Retinal pigment epithelial cell (primary cell): Measurements from ENCODE around the gene GMDS.

ENCODE experiments used
- DNase-seq: peaks from one replicate; pipeline ENCODE4 v3.0.0-alpha.2; 2010; ENCODE audit warnings: low read depth
- H3K4me3 ChIP-seq: 2 replicates; pipeline ENCODE4 v1.5.1; 2011; ENCODE audit warnings: mild to moderate bottlenecking, low read length, control low read depth, moderate library complexity
- TF ChIP-seq, protein P1 (sequence below): conservative IDR thresholded peaks from 2 replicates; pipeline ENCODE4 v1.5.1; 2011; ENCODE audit warnings: low read depth, low read length, control low read depth, inconsistent platforms

The GMDS gene

GRCh38 chr6:2196079-2196679 is 49.2 kb downstream of the GMDS start:
- DNase-seq: peak; percentile 19

DNA sequence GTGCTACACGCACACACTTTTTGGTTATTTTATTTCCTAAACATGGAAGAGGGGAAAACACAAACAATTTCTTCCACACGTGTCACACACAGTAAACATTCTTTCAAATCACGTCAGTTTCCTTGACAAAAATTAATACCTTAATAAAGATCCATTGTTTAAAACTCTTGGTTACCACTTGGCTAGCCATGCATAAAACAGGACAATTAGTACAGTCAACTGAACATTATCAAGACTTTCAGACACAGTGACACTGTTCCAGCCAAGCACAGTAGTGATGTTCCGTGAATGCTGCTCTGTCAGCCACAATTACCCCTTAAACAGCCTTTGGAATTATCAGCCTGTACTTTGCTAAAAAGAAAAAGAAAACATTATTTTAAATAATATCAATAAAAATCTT is 50.8 kb downstream of the GMDS start:
- TF ChIP-seq, protein P1, sequence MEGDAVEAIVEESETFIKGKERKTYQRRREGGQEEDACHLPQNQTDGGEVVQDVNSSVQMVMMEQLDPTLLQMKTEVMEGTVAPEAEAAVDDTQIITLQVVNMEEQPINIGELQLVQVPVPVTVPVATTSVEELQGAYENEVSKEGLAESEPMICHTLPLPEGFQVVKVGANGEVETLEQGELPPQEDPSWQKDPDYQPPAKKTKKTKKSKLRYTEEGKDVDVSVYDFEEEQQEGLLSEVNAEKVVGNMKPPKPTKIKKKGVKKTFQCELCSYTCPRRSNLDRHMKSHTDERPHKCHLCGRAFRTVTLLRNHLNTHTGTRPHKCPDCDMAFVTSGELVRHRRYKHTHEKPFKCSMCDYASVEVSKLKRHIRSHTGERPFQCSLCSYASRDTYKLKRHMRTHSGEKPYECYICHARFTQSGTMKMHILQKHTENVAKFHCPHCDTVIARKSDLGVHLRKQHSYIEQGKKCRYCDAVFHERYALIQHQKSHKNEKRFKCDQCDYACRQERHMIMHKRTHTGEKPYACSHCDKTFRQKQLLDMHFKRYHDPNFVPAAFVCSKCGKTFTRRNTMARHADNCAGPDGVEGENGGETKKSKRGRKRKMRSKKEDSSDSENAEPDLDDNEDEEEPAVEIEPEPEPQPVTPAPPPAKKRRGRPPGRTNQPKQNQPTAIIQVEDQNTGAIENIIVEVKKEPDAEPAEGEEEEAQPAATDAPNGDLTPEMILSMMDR: no peak
- no peak for DNase-seq

More at GRCh38 chr6:2196079-2196679, 49.2 kb downstream of the GMDS start:
- no peak overlapping the region for H3K4me3 ChIP-seq
- TF ChIP-seq, protein P1: peak; percentile 77

DNA sequence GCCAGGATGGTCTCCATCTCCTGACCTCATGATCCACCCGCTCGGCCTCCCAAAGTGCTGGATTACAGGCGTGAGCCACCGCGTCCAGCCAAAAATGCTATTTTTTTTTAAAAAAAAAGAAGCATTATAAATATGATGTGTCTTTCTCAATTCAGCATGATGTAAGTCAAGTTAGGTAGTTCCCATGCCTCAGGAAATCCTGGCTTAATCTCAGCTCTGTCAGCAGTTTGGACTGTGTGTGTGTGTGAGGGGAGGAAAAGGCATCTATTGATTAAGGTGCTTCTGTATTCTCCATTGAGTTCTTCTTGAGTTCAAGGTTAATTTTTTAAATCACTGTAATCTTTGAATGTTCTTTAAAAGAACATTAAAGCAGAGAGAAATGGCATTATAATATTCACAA is 51.5 kb downstream of the GMDS start:
- no peak overlapping the region for H3K4me3 ChIP-seq
- no peak for DNase-seq
- TF ChIP-seq, protein P1: no peak

More for the DNA sequence above, 50.8 kb downstream of the GMDS start:
- H3K4me3 ChIP-seq: no peak overlapping the region

GRCh38 chr6:2192976-2193375 is 52.4 kb downstream of the GMDS start:
- DNase-seq: no peak
- TF ChIP-seq, protein P1: no peak
- no peak overlapping the region for H3K4me3 ChIP-seq

DNA sequence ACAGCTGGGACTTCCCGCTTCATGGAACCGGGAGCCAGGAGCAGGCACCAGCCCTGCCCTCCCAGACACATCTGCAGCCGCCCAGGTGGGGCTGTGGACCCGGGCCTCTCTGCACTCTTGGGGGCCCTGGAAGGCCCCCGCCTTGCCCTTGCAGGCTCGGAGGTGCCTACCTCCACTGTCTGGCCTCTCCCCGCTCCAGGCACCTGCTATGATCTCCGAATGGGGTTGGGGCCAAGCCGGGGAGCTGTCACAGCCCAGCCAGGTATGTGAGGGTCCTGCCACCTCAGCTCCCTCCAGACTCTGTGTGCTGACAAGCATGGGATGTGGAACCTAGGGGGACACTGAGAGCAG is 54.0 kb downstream of the GMDS start:
- TF ChIP-seq, protein P1: no peak
- H3K4me3 ChIP-seq: no peak overlapping the region
- DNase-seq: no peak

DNA sequence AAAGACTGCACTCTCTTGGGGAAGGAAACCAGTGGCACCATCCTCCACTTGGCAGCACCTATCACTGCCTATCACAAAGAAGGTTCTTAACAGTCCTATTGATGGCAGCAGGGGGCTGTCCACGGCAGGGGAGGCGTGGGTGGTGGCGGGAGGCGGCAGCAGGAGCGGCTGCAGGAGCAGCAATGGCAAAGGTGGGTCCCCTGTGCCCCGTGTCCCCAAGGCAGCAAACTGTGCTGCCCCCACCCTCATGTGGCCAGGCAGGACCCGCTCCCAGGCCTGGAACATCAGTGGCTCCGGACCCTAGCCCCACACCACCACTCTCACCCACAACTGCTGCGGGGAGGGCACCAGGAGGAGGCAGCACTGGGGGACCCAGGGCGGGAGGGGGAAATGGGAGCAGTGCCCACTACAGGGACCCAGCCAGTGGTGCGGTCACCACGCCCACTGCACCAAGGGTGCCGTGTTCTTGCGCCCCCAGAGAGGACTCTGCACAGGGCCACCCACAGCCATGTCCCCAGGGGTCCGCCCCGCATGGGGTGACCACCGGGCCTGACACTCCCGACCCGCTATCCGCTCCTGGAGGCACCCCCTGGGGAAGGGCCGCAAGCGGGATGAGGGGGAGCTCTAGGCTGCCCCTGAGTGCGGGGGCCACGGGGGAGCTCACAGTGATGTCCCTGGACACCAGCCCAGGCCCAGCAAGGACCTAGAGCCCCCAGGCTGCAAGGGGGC is 54.6 kb downstream of the GMDS start:
- no peak overlapping the region for H3K4me3 ChIP-seq
- TF ChIP-seq, protein P1: no peak
- no peak for DNase-seq

- no peak for DNase-seq
- TF ChIP-seq, protein P1: no peak
- no peak overlapping the region for H3K4me3 ChIP-seq
Observed at GRCh38 chr6:2188856-2189384, 56.5 kb downstream of the GMDS start.
